GM20000 (cell line): ENCODE measurements around the gene ST6GALNAC1.

ENCODE experiments used
- DNase-seq: peaks from one replicate; pipeline ENCODE4 v3.0.0; 2012; ENCODE audit warnings: low spot score
- TF ChIP-seq, protein P1 (sequence below): IDR thresholded peaks from 2 replicates; pipeline ENCODE4 v1.5.1; 2012; ENCODE audit warnings: mild to moderate bottlenecking, control low read depth; ENCODE audit errors: extremely low read depth, missing control alignments

The ST6GALNAC1 gene

GRCh38 chr17:76601065-76601464 lies 42.5 kb downstream of the ST6GALNAC1 start:
- TF ChIP-seq, protein P1, sequence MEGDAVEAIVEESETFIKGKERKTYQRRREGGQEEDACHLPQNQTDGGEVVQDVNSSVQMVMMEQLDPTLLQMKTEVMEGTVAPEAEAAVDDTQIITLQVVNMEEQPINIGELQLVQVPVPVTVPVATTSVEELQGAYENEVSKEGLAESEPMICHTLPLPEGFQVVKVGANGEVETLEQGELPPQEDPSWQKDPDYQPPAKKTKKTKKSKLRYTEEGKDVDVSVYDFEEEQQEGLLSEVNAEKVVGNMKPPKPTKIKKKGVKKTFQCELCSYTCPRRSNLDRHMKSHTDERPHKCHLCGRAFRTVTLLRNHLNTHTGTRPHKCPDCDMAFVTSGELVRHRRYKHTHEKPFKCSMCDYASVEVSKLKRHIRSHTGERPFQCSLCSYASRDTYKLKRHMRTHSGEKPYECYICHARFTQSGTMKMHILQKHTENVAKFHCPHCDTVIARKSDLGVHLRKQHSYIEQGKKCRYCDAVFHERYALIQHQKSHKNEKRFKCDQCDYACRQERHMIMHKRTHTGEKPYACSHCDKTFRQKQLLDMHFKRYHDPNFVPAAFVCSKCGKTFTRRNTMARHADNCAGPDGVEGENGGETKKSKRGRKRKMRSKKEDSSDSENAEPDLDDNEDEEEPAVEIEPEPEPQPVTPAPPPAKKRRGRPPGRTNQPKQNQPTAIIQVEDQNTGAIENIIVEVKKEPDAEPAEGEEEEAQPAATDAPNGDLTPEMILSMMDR, result no peak
- no peak for DNase-seq

- TF ChIP-seq, protein P1, result no peak
- DNase-seq, result no peak
Observed at GRCh38 chr17:76599694-76600460, 43.7 kb downstream of the ST6GALNAC1 start.

DNA sequence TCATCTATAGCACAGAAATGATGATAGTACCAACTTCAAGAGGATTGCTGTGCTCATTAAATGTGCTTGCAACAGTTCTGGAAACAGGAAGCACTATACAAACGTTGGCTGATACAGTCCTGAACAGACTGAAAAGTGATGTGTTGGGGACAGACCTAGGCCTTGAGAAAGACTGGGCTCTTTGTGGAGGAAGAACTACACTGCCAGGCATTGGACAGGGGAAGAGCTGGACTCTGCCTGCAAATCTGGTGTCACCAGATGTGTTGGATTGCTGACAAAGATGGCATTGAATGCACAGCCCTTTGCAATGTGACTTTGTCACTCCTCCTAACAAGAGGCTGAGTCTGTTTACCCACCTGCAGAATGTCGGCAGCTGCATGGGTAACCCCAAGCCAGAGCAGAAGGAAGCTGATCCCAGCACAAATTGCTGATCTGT lies 45.5 kb downstream of the ST6GALNAC1 start:
- no peak for DNase-seq

GRCh38 chr17:76597156-76598003 lies 46.2 kb downstream of the ST6GALNAC1 start:
- DNase-seq, result no peak
- TF ChIP-seq, protein P1, result no peak

More for the DNA sequence above, 45.5 kb downstream of the ST6GALNAC1 start:
- TF ChIP-seq, protein P1, result no peak

DNA sequence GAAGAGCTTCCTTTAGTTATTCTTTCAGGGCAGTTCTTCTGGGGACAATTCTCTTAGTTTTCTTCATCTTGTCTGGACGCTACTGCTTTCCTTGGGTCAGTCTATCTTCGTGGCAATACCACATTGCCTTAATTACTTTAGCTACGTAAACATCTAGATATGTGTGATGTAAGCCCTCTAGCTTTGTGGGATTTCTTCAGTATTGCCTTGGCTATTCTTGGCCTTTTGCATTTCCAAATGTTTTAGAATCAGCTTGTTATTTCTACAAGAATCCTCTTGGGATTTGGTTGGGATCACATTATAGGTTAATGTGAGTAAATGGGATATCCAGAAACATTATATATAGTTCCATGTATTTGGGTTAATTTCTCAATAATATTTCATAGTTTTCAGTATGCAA lies 48.9 kb downstream of the ST6GALNAC1 start:
- no peak for DNase-seq
- TF ChIP-seq, protein P1, result no peak

DNA sequence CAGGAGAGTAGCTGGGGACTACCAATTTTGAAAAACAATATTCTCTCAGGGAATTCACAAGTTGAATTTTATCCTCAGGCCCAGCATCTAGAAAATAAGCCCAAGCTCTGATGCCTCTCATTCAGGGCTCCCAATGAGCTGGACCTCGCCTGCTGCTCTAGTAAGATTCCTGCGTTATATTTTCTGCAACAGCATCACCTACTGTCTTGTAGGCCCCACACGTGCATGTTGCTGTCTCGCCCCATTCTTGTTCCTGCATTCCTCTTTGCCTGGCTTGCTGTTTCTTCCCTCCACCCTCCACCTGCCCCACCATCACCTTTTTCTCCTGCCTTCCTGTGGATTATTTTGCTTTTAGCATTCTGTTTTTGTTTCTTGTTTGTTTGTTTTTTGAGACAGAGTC lies 49.6 kb downstream of the ST6GALNAC1 start:
- TF ChIP-seq, protein P1, result no peak
- DNase-seq, result no peak

DNA sequence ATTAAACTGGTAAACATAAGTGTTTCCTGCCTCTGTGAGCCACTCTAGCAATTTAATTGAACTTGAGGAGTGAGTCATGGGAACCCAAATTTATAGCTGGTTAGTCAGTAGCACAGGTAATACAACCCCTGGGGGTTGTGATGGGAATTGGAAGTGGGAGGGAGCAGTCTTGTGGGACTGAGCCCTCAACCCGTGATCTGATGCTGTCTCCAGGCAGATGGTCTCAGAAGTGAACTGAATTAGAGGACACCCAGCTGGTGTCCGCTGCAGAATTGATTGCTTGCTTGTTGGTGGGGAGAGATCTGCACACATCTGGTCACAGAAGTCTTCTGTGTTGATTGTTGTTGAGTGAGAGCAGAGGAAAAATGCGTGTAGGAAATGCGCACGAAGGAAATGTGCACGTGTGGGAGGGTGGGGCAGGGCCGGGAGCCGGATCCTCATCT lies 50.2 kb downstream of the ST6GALNAC1 start:
- TF ChIP-seq, protein P1, result no peak
- no peak for DNase-seq
